HG02610 (cell line): Measurements from ENCODE around the gene FN3K.

Experiments used
- ATAC-seq: cut with Tn5 transposase; IDR thresholded peaks from one replicate; pipeline ENCODE4 v1.9.1; 2021; ENCODE audit warnings: mild to moderate bottlenecking, moderate library complexity; ENCODE audit not compliant: unreplicated experiment

FN3K gene

GRCh38 chr17:82734987-82735866, at the start of gene FN3K:
Gene FN3K, plus strand, starts transcription at chr17:82735615. Its CDS starts 22 bp downstream, at chr17:82735637.
- no peak for ATAC-seq

GRCh38 chr17:82686366-82687324, 48.8 kb upstream of the FN3K start:
- no peak for ATAC-seq

DNA sequence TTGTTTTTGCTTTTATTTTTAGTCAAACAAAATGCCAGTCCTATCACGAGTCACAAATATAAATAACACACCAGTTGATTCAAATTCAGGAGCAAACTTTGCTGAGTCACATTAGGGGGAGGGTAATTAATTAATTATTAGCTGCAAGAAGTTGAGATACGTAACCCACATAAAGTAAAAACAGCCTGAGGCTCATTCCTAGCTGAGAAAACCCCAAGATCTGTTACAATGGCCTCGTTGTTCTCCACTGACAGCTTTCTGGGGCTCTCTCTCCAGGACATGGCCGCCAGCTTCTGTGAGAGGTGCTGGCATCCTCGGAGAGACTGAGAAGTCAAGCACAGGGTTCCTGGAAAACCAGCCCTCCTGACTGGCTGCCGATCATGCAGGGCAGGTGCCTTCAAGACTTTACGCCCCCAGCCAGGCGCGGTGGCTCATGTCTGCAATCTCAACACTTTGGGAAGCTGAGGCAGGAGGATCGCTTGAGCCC, 48.0 kb upstream of the FN3K start:
- ATAC-seq, result no peak

DNA sequence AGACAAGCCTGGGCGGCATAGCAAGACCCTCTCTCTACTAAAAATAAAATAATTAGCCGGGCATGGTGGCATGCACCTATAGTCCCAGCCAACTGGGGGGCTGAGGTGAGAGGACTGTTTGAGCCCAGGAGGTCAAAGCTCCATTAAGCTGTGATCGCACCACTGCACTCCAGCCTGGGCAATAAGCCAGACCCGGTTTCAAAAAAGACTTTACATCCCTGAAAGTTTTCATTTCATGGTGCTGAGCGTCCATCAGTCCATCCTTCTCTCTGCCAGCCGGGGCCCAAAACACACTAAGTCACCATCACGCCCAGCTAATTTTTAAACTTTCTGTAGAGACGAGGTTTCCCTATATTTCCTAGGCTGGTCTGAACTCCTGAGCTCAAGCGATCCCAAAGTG, 47.5 kb upstream of the FN3K start:
- ATAC-seq, result no peak

DNA sequence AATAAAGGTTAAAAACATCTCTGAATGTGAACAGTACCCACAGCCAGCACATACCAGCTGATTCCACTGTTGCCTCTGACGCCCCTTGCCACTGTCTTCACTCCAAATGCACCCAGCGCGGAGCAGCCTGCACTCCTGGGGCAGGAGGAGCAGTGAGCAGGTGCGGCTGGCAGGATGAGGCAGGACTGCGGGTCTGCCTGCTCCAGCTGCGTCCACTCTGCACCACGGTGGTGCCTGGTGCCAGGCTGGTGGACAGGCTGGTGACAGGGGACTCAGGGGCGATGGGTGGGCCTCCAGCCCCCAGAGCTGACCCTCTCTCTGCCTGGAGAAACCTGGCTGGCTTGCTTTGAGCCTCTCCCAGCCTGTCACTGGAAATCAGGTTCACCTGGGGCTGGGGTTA, 46.3 kb upstream of the FN3K start:
- ATAC-seq, result no peak

DNA sequence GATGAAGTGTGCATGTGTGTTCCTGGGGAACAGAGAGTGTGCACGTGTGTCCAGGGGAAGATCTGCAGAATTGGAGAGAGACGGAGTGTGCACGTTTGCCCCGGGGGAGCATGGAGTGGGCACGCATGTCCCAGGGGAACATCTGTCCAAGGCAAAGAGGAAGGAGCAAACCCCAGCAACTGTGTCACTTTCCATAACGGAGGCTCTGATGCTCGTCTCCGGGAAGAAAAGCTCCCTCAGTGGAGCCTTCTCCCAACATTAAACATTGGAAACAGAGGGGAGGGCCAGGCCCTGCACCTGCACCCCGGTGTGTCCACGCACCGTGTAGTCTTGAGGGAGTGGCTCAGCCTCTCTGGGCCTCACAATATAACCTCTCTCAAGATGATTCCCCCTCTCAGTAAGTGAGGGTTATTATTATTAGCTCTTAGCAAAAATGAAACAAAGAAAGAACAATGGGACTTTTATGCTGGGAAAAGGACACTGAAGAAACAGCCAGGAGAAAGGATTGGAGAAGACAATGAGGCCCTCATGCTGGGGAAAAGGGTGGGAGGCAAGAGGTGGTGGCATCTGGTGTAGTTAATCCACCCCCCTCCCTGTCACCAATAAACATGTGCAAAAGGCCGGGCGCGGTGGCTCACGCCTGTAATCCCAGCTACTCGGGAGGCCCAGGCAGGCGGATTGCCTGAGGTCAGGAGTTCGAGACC, 44.5 kb upstream of the FN3K start:
- no peak for ATAC-seq

DNA sequence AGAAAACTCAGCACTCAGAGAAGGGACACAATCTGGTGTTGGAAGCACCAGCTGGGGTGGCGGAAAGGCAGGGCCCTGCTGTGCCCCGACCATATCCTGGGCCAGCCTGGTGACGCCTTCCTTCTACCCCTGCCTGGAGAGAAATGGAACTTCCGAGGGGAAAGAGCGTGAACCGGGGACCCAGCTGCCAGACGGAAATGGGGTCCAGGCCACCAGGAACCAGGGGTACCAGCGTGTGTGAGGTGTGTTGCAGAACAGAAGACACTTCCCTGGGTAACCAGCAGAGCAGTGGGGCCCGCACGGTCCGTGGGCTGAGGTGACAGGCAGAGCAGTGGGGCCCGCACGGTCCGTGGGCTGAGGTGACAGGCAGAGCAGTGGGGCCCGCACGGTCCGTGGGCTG, 43.7 kb upstream of the FN3K start:
- ATAC-seq, result no peak

GRCh38 chr17:82692268-82692667, 43.1 kb upstream of the FN3K start:
- ATAC-seq, result no peak

- no peak for ATAC-seq
Observed at GRCh38 chr17:82693168-82693867, 42.1 kb upstream of the FN3K start.

DNA sequence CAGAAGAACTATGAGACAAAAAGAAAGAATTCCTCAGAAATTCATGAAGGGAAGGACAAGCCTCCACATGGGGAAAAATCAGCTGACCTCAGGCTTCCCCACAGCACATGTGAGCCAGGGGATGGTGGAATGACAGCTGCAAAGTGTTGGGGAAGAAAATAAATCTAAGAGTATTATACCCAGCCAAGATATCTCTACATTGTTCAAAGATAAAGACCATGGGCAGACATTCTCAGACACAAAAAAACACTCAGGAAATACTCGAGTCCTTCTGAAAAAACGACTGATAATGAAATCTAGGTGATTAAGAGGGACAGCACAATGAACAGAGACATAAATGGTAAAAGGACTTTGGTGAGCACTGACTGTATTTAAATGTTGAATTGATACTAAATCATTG, 40.8 kb upstream of the FN3K start:
- no peak for ATAC-seq

GRCh38 chr17:82696259-82696658, 39.2 kb upstream of the FN3K start:
- ATAC-seq, result no peak

DNA sequence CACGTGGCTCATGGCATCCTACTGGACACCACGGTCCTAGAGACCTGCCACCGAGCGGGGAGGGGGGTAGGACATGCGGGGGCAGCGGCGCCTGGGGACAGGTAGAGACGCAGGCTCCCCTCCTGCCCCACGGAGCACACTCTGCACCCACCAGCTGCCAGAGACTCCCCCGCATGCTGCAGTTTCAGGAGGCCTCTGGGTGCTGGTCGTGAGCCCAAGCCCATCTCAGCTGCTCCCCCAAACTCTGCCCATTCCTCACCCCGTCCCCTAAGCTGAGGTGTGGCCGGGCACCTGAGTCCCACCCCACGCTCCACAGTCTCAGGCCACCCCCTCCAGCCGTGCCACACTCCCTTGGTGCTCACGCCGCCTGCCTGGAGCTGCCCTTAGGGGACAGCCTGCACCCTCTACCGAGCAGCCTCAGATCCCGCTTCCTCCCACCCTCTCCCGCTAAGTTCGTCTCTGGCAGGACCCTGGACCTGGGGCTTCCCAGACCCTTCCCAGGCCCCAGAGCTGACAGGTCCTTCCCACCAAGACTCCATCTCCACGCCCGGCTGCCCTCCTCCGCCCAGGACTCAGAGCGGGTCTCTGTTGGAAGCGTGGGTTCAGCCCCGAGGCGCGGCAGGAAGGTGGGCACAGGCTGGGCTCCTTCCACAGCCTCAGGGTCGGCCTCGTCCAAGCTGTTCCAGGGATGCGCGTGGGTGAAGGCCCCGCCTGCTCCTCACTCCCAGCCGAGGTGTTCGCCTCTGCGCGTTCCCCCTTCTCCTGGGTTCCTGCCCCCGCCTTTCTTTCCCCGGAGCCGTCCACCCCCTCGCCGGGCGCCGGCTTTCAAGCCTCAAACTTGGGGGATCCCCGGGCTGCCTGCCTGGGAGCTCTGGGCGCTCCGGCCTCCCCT, 38.3 kb upstream of the FN3K start:
- ATAC-seq, result no peak

DNA sequence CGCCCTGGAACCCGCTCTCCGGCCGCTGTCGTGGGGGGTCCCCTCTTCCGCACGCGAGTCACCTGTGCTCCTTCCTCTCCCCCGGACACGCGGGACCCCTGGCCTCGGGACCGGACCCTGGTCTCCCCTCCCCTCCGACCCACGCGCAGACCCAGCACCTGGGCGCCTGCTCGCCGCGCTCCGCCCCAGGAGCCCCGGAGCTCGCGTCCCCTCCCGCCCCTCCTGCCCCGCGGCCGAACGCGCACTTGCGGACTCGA, 37.7 kb upstream of the FN3K start:
- no peak for ATAC-seq

DNA sequence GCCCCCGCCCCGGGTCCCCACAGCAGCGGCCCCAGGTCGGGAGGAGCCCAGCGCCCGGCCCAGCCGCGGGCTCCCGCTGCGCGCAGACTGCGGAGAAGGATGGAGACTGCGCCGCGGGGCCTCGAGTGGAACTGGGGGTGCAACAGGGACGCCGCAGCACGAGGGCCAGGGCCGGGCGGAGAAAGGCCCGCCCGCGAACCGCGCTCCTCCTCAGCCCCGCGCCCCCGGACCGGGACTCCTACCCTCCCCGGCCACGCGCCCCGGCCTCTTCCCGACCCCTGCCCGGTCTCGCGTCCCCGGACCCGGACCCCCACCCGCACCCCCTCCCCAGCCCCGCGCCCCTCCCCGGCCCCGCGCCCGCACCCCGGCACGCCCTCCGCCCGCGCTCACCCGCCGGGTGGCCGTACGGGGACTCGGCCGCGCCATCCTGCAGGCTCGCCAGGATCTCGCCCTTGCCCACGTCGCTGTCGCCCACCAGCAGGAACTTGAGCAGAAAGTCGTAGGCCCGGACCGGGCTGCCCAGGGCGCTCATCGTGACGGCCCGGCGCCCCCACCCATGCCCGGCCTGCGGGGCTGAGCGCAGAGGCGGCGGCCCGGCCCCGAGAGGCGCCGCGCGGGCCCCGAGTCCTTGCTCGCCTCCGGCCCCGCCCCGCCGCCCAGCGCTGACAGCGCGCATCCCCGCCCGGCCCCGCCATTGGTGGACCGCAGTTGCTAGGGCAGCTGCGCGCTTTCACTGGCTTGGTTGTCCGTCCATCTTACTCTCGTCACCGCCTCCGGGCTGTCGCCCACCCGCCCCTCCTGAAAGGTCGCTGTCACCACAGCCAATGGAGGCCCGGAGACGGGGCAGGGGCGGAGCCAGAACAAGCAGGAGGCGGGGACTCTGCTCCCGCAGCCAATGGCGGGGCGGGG, 37.1 kb upstream of the FN3K start, which contains the start of gene RAB40B:
Gene RAB40B, minus strand, starts transcription at position 634 of the 909 bp plus-strand sequence. Its CDS starts 102 bp downstream, at position 532.
- peak; percentile 96 for ATAC-seq

GRCh38 chr17:82698974-82699442, 36.4 kb upstream of the FN3K start:
- ATAC-seq, result peak; percentile 7

GRCh38 chr17:82699551-82699950, 35.9 kb upstream of the FN3K start:
- ATAC-seq, result no peak

- ATAC-seq, result no peak
Observed at GRCh38 chr17:82702231-82702927, 33.0 kb upstream of the FN3K start.
